H9 (cell line): ENCODE data around the gene PCDHGB4. TPM values are rescaled to one million over a fixed set of nuclear protein-coding genes. Genes with fewer than 3 reads are reported as not detected.

ENCODE experiments used
- DNase-seq: peaks from one replicate; pipeline ENCODE4 v3.0.0-alpha.2; 2017
- H2AFZ ChIP-seq: one replicate; pipeline ENCODE4 v1.6.1; 2013; ENCODE audit warnings: mild to moderate bottlenecking, low read length, control low read depth, moderate library complexity
- H2AK5ac ChIP-seq: 2 replicates; pipeline ENCODE4 v1.6.1; 2013; ENCODE audit warnings: low read length, control low read depth, mixed read lengths; ENCODE audit not compliant: insufficient read length
- H2BK120ac ChIP-seq: one replicate; pipeline ENCODE4 v1.6.1; 2013; ENCODE audit warnings: low read depth, mild to moderate bottlenecking, low read length, control low read depth, inconsistent platforms; ENCODE audit not compliant: poor library complexity, severe bottlenecking
- H2BK12ac ChIP-seq: 2 replicates; pipeline ENCODE4 v1.6.1; 2013; ENCODE audit warnings: low read length, control low read depth, mixed read lengths, low read depth; ENCODE audit not compliant: insufficient read length
- H2BK15ac ChIP-seq: 2 replicates; pipeline ENCODE4 v1.6.1; 2013; ENCODE audit warnings: low read depth, low read length, control low read depth
- H2BK20ac ChIP-seq: one replicate; pipeline ENCODE4 v1.6.1; 2013; ENCODE audit warnings: low read depth, mild to moderate bottlenecking, low read length, control low read depth, inconsistent platforms; ENCODE audit not compliant: poor library complexity, severe bottlenecking
- H2BK5ac ChIP-seq: 2 replicates; pipeline ENCODE4 v1.6.1; 2013; ENCODE audit warnings: low read length, control low read depth, mixed read lengths; ENCODE audit not compliant: insufficient read length
- H3K14ac ChIP-seq: 2 replicates; pipeline ENCODE4 v1.6.1; 2013; ENCODE audit warnings: low read length, control low read depth; ENCODE audit not compliant: insufficient read depth
- H3K18ac ChIP-seq: 2 replicates; pipeline ENCODE4 v1.6.1; 2013; ENCODE audit warnings: low read depth, mild to moderate bottlenecking, mixed read lengths, low read length, control low read depth; ENCODE audit not compliant: insufficient read length
- H3K23ac ChIP-seq: 2 replicates; pipeline ENCODE4 v1.6.1; 2013; ENCODE audit warnings: low read length, control low read depth, mixed read lengths, low read depth; ENCODE audit not compliant: insufficient read length
- H3K23me2 ChIP-seq: 2 replicates; pipeline ENCODE4 v1.6.1; 2013; ENCODE audit warnings: low read depth, mild to moderate bottlenecking, mixed read lengths, low read length, control low read depth; ENCODE audit not compliant: insufficient read length, poor library complexity, severe bottlenecking
- H3K27ac ChIP-seq: 2 replicates; pipeline ENCODE4 v1.5.1; 2013; ENCODE audit warnings: low read length, control low read depth, mixed read lengths, low read depth; ENCODE audit not compliant: insufficient read length
- H3K27me3 ChIP-seq: 2 replicates; pipeline ENCODE4 v1.6.1; 2013; ENCODE audit warnings: low read length, control low read depth, inconsistent platforms; ENCODE audit not compliant: insufficient read depth
- H3K4ac ChIP-seq: 2 replicates; pipeline ENCODE4 v1.6.1; 2013; ENCODE audit warnings: low read depth, mild to moderate bottlenecking, control low read depth, inconsistent platforms, low read length, moderate library complexity
- H3K4me1 ChIP-seq: 2 replicates; pipeline ENCODE4 v1.6.1; 2013; ENCODE audit warnings: low read length, control low read depth, inconsistent platforms; ENCODE audit not compliant: insufficient read depth
- H3K4me2 ChIP-seq: 2 replicates; pipeline ENCODE4 v1.6.1; 2013; ENCODE audit warnings: low read length, control low read depth, mixed read lengths; ENCODE audit not compliant: insufficient read length, insufficient read depth
- H3K56ac ChIP-seq: 2 replicates; pipeline ENCODE4 v1.6.1; 2013; ENCODE audit warnings: low read depth, mild to moderate bottlenecking, mixed read lengths, low read length, control low read depth; ENCODE audit not compliant: insufficient read length
- H3K79me1 ChIP-seq: 2 replicates; pipeline ENCODE4 v1.6.1; 2013; ENCODE audit warnings: low read depth, mild to moderate bottlenecking, moderate library complexity, low read length, control low read depth, inconsistent platforms; ENCODE audit not compliant: insufficient read depth, poor library complexity, severe bottlenecking
- H3K79me2 ChIP-seq: 2 replicates; pipeline ENCODE4 v1.6.1; 2013; ENCODE audit warnings: low read length, control low read depth, inconsistent platforms; ENCODE audit not compliant: insufficient read depth
- H3K9ac ChIP-seq: 2 replicates; pipeline ENCODE4 v1.6.1; 2013; ENCODE audit warnings: low read length, control low read depth, mixed read lengths; ENCODE audit not compliant: insufficient read length; ENCODE audit errors: extremely low read depth
- H3K9me3 ChIP-seq: one replicate; pipeline ENCODE4 v1.6.1; 2013; ENCODE audit warnings: low read depth, low read length, inconsistent platforms; ENCODE audit not compliant: control insufficient read depth
- H3T11ph ChIP-seq: one replicate; pipeline ENCODE4 v1.6.1; 2013; ENCODE audit warnings: mild to moderate bottlenecking, low read length, control low read depth, inconsistent platforms
- H4K20me1 ChIP-seq: one replicate; pipeline ENCODE4 v1.6.1; 2013; ENCODE audit not compliant: control insufficient read depth, insufficient read length, insufficient read depth
- H4K5ac ChIP-seq: 2 replicates; pipeline ENCODE4 v1.6.1; 2013; ENCODE audit warnings: low read depth, mild to moderate bottlenecking, mixed read lengths, low read length, control low read depth; ENCODE audit not compliant: insufficient read length
- H4K8ac ChIP-seq: replicated peaks from 2 replicates; pipeline ENCODE4 v1.6.1; 2013; ENCODE audit warnings: low read length, control low read depth, mixed read lengths, low read depth; ENCODE audit not compliant: insufficient read length
- H4K91ac ChIP-seq: 2 replicates; pipeline ENCODE4 v1.6.1; 2013; ENCODE audit warnings: low read depth, mild to moderate bottlenecking, moderate library complexity, mixed read lengths, low read length, control low read depth; ENCODE audit not compliant: insufficient read length
- H3K27ac Mint-ChIP-seq, 3 experiments: 2 replicates in 2 of 3; 3 replicates in 1 of 3; pipeline ENCODE4 v1.8.0; 2020 to 2021; ENCODE audit warnings: mixed read lengths in 3 of 3, mild to moderate bottlenecking in 1 of 3, moderate library complexity in 1 of 3
- H3K27me3 Mint-ChIP-seq: 2 replicates; pipeline ENCODE4 v1.8.0; 2021; ENCODE audit warnings: low read depth, mild to moderate bottlenecking, moderate library complexity, mixed read lengths
- H3K36me3 Mint-ChIP-seq, 3 experiments: 2 replicates in 2 of 3; 3 replicates in 1 of 3; pipeline ENCODE4 v1.8.0; 2020 to 2021; ENCODE audit warnings: low read depth in 3 of 3, mixed read lengths in 3 of 3; ENCODE audit not compliant: insufficient read depth in 1 of 3
- H3K4me1 Mint-ChIP-seq, 2 experiments: 2 replicates each; pipeline ENCODE4 v1.8.0; 2020; ENCODE audit warnings: mixed read lengths in 2 of 2
- H3K4me3 Mint-ChIP-seq, 2 experiments: 2 replicates in 1 of 2; 3 replicates in 1 of 2; pipeline ENCODE4 v1.8.0; 2020 to 2021; ENCODE audit warnings: mild to moderate bottlenecking in 2 of 2, mixed read lengths in 2 of 2, moderate library complexity in 1 of 2
- H3K9me3 Mint-ChIP-seq, 2 experiments: 2 replicates in 1 of 2; 3 replicates in 1 of 2; pipeline ENCODE4 v1.8.0; 2020; ENCODE audit warnings: mild to moderate bottlenecking in 2 of 2, mixed read lengths in 2 of 2, moderate library complexity in 1 of 2
- WGBS: extraction: QIAGEN DNeasy Blood & Tissue Kit; methylation state at CpG from one replicate; pipeline ENCODE4 v1.1.7; 2013; ENCODE audit warnings: missing lambda C conversion rate, low lambda C conversion rate, mixed read lengths; ENCODE audit not compliant: insufficient read length; ENCODE audit errors: extremely low coverage; 5-methylcytosine and 5-hydroxymethylcytosine counted together
- total RNA-seq: library from RNA; stranded (reverse); gene quantifications from 2 replicates; pipeline ENCODE4 v1.2.1, GENCODE V29; 2021
- TF ChIP-seq, protein P1 (sequence below): fragments of 200-600 bp; sonication (generic); conservative IDR thresholded peaks from 3 replicates; pipeline ENCODE4 v1.8.0; 2021; ENCODE audit warnings: antibody characterized with exemption, mild to moderate bottlenecking

The PCDHGB4 gene
- total RNA-seq, 1 experiment from 2014 or later, result 4.2 TPM

DNA sequence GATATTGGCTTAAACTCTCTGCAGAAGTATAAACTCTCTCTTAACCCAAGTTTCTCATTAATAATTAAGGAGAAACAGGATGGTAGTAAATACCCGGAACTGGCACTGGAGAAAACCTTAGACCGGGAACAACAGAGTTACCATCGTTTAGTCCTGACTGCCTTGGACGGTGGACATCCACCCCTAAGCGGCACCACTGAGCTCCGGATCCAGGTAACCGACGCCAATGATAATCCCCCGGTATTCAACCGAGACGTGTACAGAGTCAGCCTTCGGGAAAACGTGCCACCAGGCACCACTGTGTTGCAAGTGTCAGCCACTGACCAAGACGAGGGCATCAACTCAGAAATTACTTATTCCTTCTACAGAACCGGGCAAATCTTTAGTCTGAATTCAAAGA is 11.1 kb downstream of the PCDHGB4 start:
- TF ChIP-seq, protein P1, sequence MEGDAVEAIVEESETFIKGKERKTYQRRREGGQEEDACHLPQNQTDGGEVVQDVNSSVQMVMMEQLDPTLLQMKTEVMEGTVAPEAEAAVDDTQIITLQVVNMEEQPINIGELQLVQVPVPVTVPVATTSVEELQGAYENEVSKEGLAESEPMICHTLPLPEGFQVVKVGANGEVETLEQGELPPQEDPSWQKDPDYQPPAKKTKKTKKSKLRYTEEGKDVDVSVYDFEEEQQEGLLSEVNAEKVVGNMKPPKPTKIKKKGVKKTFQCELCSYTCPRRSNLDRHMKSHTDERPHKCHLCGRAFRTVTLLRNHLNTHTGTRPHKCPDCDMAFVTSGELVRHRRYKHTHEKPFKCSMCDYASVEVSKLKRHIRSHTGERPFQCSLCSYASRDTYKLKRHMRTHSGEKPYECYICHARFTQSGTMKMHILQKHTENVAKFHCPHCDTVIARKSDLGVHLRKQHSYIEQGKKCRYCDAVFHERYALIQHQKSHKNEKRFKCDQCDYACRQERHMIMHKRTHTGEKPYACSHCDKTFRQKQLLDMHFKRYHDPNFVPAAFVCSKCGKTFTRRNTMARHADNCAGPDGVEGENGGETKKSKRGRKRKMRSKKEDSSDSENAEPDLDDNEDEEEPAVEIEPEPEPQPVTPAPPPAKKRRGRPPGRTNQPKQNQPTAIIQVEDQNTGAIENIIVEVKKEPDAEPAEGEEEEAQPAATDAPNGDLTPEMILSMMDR, result no peak
- Mint-ChIP-seq H3K4me3 (no peak overlapping the region), H3K27me3 (no peaks in the 10 kb centered on the region; the same call in 1 of the 2 replicates), H3K4me1 (no peaks in the 10 kb centered on the region), H3K27ac (no peak overlapping the region), H3K36me3 (peaks cover 26 to 50% (median 48%) of the 10 kb centered on the region in 3 experiments), H3K9me3 (peaks cover 52 to 72% of the 10 kb centered on the region in 2 experiments)
- Histone ChIP-seq H2BK12ac (no peak overlapping the region), H4K8ac (no peak overlapping the region), H3K14ac (no peak overlapping the region), H2AFZ (no peak overlapping the region), H3K23ac (no peak overlapping the region), H3K4ac (no peak overlapping the region), H3T11ph (no peak overlapping the region), H3K79me1 (no peaks in the 10 kb centered on the region), H2AK5ac (no peak overlapping the region), H3K56ac (no peak overlapping the region), H3K4me2 (no peak overlapping the region), H2BK15ac (no peak overlapping the region), H2BK120ac (no peak overlapping the region), H4K91ac (no peak overlapping the region), H4K5ac (no peak overlapping the region), H2BK5ac (no peak overlapping the region), H3K4me1 (no peaks in the 10 kb centered on the region), H4K20me1 (no peaks in the 10 kb centered on the region), H3K79me2 (no peaks in the 10 kb centered on the region), H3K18ac (no peak overlapping the region), H2BK20ac (no peak overlapping the region), H3K23me2 (no peaks in the 10 kb centered on the region), H3K27me3 (no peaks in the 10 kb centered on the region), H3K9ac (no peak overlapping the region), H3K27ac (no peak overlapping the region), H3K9me3 (peaks cover 37% of the 10 kb centered on the region)
- no CpG with 5 or more reads among the region's 15 CpGs for WGBS
- DNase-seq, result no peak
